GM10248 (cell line): Measurements from ENCODE around the gene GMDS.

Experiments used
- CTCF ChIA-PET: fragments of 300-600 bp; sonication (Branson Sonifier 250); formaldehyde crosslinking; extraction: SDS; loops from one replicate; lab custom pipeline; 2021; ENCODE audit warnings: antibody characterized with exemption; lab: Yijun Ruan, JAX
- POLR2A ChIA-PET: fragments of 350-650 bp; sonication (Branson Sonifier 250); formaldehyde crosslinking; extraction: SDS; loops from one replicate; lab custom pipeline; 2020; ENCODE audit warnings: antibody characterized with exemption; lab: Yijun Ruan, JAX
- DNase-seq: peaks from one replicate; pipeline ENCODE4 v3.0.0; 2012; ENCODE audit errors: extremely low spot score
- CTCF ChIP-seq: IDR thresholded peaks from 2 replicates; pipeline ENCODE4 v1.5.1; 2012; ENCODE audit warnings: mild to moderate bottlenecking, low read depth; ENCODE audit errors: extremely low read depth, missing control alignments, control extremely low read depth

The GMDS gene

GRCh38 chr6:2158596-2159271 is 86.7 kb downstream of the GMDS start:
- DNase-seq = no peak
- TF ChIP-seq CTCF = no peak
- CTCF ChIA-PET = no interaction called here
- POLR2A ChIA-PET = no interaction called here

- POLR2A ChIA-PET = no interaction called here
- peak; percentile 43 for DNase-seq
- CTCF ChIA-PET = no interaction called here
- no peak for TF ChIP-seq CTCF
Observed at GRCh38 chr6:2157441-2158127, 87.8 kb downstream of the GMDS start.

GRCh38 chr6:2155206-2155605 is 90.2 kb downstream of the GMDS start:
- ChIA-PET POLR2A (no interaction called here), CTCF (no interaction called here)
- no peak for TF ChIP-seq CTCF
- no peak for DNase-seq

- POLR2A ChIA-PET = no interaction called here
- DNase-seq = no peak
- no peak for TF ChIP-seq CTCF
- CTCF ChIA-PET = no interaction called here
Observed at GRCh38 chr6:2149361-2150006, 95.9 kb downstream of the GMDS start.

GRCh38 chr6:2148748-2149147 is 96.7 kb downstream of the GMDS start:
- CTCF ChIA-PET = no interaction called here
- TF ChIP-seq CTCF = no peak
- DNase-seq = no peak
- POLR2A ChIA-PET = no interaction called here

GRCh38 chr6:2147766-2148448 is 97.5 kb downstream of the GMDS start:
- ChIA-PET POLR2A (no interaction called here), CTCF (interaction anchor here (1.5 kb wide), 1 partner anchor 17 kb away, joined by 3 read pairs; no protein-coding TSS in a partner anchor)
- no peak for DNase-seq
- no peak for TF ChIP-seq CTCF
